SK-N-SH (cell line): Measurements from ENCODE around the gene SLC9A2. TPM values are rescaled to one million over a fixed set of nuclear protein-coding genes. Genes with fewer than 3 reads are reported as not detected.

Experiments used
- CTCF ChIA-PET: fragments of 300-600, 350-600 bp; formaldehyde crosslinking; extraction: SDS; loops from one replicate; lab custom pipeline; 2021; lab: Yijun Ruan, JAX
- POLR2A ChIA-PET: fragments of 350-600 bp; sonication (Branson Sonifier 250); formaldehyde crosslinking; extraction: SDS; loops from one replicate; lab custom pipeline; 2020; ENCODE audit warnings: antibody characterized with exemption, inconsistent platforms; lab: Yijun Ruan, JAX
- DNase-seq: peaks from one replicate; pipeline ENCODE4 v3.0.0; 2012
- H2AFZ ChIP-seq: fragments of 200-600 bp; sonication (generic); 2 replicates; pipeline ENCODE4 v1.8.1; 2016; ENCODE audit warnings: antibody characterized with exemption, mild to moderate bottlenecking, low read depth
- H3F3A ChIP-seq: fragments of 200-600 bp; sonication (generic); replicated peaks from 2 replicates; pipeline ENCODE3; 2016; ENCODE audit warnings: antibody characterized with exemption, mild to moderate bottlenecking; ENCODE audit not compliant: insufficient read depth
- H3K27ac ChIP-seq, 2 experiments: fragments of 200-500 bp in 1 of 2; fragments of 200-600 bp in 1 of 2; sonication (Bioruptor generic) in 1 of 2; sonication (generic), shearing (Covaris generic) in 1 of 2; 2 replicates each; pipeline versions ENCODE4 v1.5.1 to v1.6.1; 2014 to 2016; ENCODE audit warnings: low read depth in 2 of 2, inconsistent platforms in 1 of 2, low read length in 1 of 2, mild to moderate bottlenecking in 1 of 2, mixed read lengths in 1 of 2
- H3K27me3 ChIP-seq: fragments of 200-600 bp; sonication (generic), shearing (Covaris generic); 2 replicates; pipeline ENCODE4 v1.6.1; 2016; ENCODE audit warnings: mixed run types; ENCODE audit not compliant: insufficient read depth
- H3K36me3 ChIP-seq, 2 experiments: fragments of 200-500 bp in 1 of 2; fragments of 200-600 bp in 1 of 2; sonication (Bioruptor generic) in 1 of 2; sonication (generic) in 1 of 2; replicated peaks in 1 of 2; 2 replicates each; pipeline versions ENCODE3 to v1.5.1; 2014 to 2016; ENCODE audit warnings: low read length in 1 of 2, mild to moderate bottlenecking in 1 of 2; ENCODE audit not compliant: insufficient read depth in 2 of 2, control insufficient read depth in 1 of 2
- H3K4me1 ChIP-seq, 2 experiments: fragments of 200-500 bp in 1 of 2; fragments of 200-600 bp in 1 of 2; sonication (Bioruptor generic) in 1 of 2; sonication (generic), shearing (Covaris generic) in 1 of 2; 2 replicates each; pipeline versions ENCODE4 v1.5.1 to v1.6.1; 2014 to 2016; ENCODE audit warnings: low read depth in 1 of 2, low read length in 1 of 2, mixed run types in 1 of 2; ENCODE audit not compliant: insufficient read depth in 2 of 2, control insufficient read depth in 1 of 2
- H3K4me2 ChIP-seq: fragments of 200-600 bp; sonication (generic), shearing (Covaris generic); 2 replicates; pipeline ENCODE4 v1.6.1; 2017; ENCODE audit warnings: mixed run types
- H3K4me3 ChIP-seq, 2 experiments: fragments of 200-500 bp in 1 of 2; fragments of 200-600 bp in 1 of 2; sonication (Bioruptor generic) in 1 of 2; sonication (generic), shearing (Covaris generic) in 1 of 2; 2 replicates each; pipeline versions ENCODE4 v1.5.1 to v1.8.1; 2014 to 2016; ENCODE audit warnings: low read depth in 2 of 2, inconsistent platforms in 1 of 2, low read length in 1 of 2, mild to moderate bottlenecking in 1 of 2, mixed read lengths in 1 of 2, moderate library complexity in 1 of 2
- H3K79me2 ChIP-seq: fragments of 200-600 bp; sonication (generic); 2 replicates; pipeline ENCODE4 v1.8.1; 2017; ENCODE audit warnings: mild to moderate bottlenecking; ENCODE audit not compliant: insufficient read depth
- H3K9ac ChIP-seq: fragments of 200-600 bp; sonication (generic); 2 replicates; pipeline ENCODE4 v1.6.1; 2017; ENCODE audit warnings: mixed run types
- H3K9me2 ChIP-seq: fragments of 200-600 bp; sonication (generic); 2 replicates; pipeline ENCODE4 v1.6.1; 2017; ENCODE audit warnings: mixed run types
- H3K9me3 ChIP-seq: fragments of 200-600 bp; sonication (generic); 2 replicates; pipeline ENCODE4 v1.6.1; 2017; ENCODE audit warnings: mixed run types, mild to moderate bottlenecking, moderate library complexity
- H4K20me1 ChIP-seq: fragments of 200-600 bp; sonication (generic); 2 replicates; pipeline ENCODE4 v1.6.1; 2017; ENCODE audit warnings: mild to moderate bottlenecking, mixed run types; ENCODE audit not compliant: insufficient read depth
- CTCF ChIP-seq: fragments of 200-600 bp; sonication (generic); IDR thresholded peaks from 2 replicates; pipeline ENCODE4 v1.6.1; 2017; ENCODE audit warnings: antibody characterized with exemption, mild to moderate bottlenecking, moderate library complexity
- EZH2phosphoT487 ChIP-seq: fragments of 200-600 bp; sonication (generic); IDR thresholded peaks from 2 replicates; pipeline ENCODE4 v1.6.1; 2017; ENCODE audit warnings: low read depth, mixed run types, mild to moderate bottlenecking, antibody characterized with exemption, moderate library complexity, borderline replicate concordance
- GABPA ChIP-seq: IDR thresholded peaks from 2 replicates; pipeline ENCODE4 v1.4.0; 2012; ENCODE audit warnings: low read depth, mild to moderate bottlenecking
- GATA2 ChIP-seq: sonication (generic); formaldehyde crosslinking; IDR thresholded peaks from 2 replicates; pipeline ENCODE4 v1.5.0; 2020; ENCODE audit warnings: mild to moderate bottlenecking, missing genetic modification reagents
- MEF2A ChIP-seq: IDR thresholded peaks from 2 replicates; pipeline ENCODE4 v1.4.0; 2012; ENCODE audit warnings: low read depth, borderline replicate concordance
- MXI1 ChIP-seq: IDR thresholded peaks from 2 replicates; pipeline ENCODE4 v1.6.1; 2012; ENCODE audit warnings: mild to moderate bottlenecking, low read depth, low read length, improper control_type of control experiment
- NFIC ChIP-seq: IDR thresholded peaks from 2 replicates; pipeline ENCODE4 v1.4.0; 2012; ENCODE audit warnings: borderline replicate concordance
- NRF1 ChIP-seq: IDR thresholded peaks from 2 replicates; pipeline ENCODE4 v1.6.1; 2012; ENCODE audit warnings: low read depth, mild to moderate bottlenecking, low read length
- POLR2AphosphoS5 ChIP-seq: IDR thresholded peaks from 2 replicates; pipeline ENCODE4 v1.6.1; 2012; ENCODE audit warnings: low read depth, low read length
- REST ChIP-seq: IDR thresholded peaks from 2 replicates; pipeline ENCODE4 v1.6.1; 2012; ENCODE audit warnings: mild to moderate bottlenecking, low read depth, low read length, moderate library complexity
- RXRA ChIP-seq: IDR thresholded peaks from 2 replicates; pipeline ENCODE4 v1.4.0; 2012; ENCODE audit warnings: low read depth, mild to moderate bottlenecking, borderline replicate concordance
- TCF12 ChIP-seq: IDR thresholded peaks from 2 replicates; pipeline ENCODE4 v1.4.0; 2012
- TEAD4 ChIP-seq: IDR thresholded peaks from 2 replicates; pipeline ENCODE4 v1.4.0; 2012; ENCODE audit warnings: mild to moderate bottlenecking, borderline replicate concordance; ENCODE audit not compliant: insufficient read depth
- WGBS: methylation state at CpG from one replicate; pipeline ENCODE4 v1.1.6; 2017; ENCODE audit warnings: low lambda C conversion rate; 5-methylcytosine and 5-hydroxymethylcytosine counted together
- polyA plus RNA-seq, 3 experiments: library from polyadenylated mRNA; depleted of rRNA; stranded (reverse); fragments of >200 nt; gene quantifications; 2 replicates each; pipeline ENCODE4 v1.2.3, GENCODE V29; 2012
- TF ChIP-seq, protein P1 (sequence below): fragments of 150-350 bp; IDR thresholded peaks from 2 replicates; pipeline ENCODE4 v1.6.1; 2016; ENCODE audit warnings: mild to moderate bottlenecking, low read depth, low read length

Gene SLC9A2
- polyA plus RNA-seq, 1 of the 3 experiments (the other 2 are of a cell fraction): not detected

- CTCF ChIA-PET: interaction anchor here (1.6 kb wide), 1 partner anchor 9 kb away, joined by 3 read pairs; no protein-coding TSS in a partner anchor
- peaks cover 3% of the 10 kb centered on the region; the same call in 1 of the 2 replicates for H3K27me3 ChIP-seq
Observed at GRCh38 chr2:102634831-102635241, 15.5 kb downstream of the SLC9A2 start.

DNA sequence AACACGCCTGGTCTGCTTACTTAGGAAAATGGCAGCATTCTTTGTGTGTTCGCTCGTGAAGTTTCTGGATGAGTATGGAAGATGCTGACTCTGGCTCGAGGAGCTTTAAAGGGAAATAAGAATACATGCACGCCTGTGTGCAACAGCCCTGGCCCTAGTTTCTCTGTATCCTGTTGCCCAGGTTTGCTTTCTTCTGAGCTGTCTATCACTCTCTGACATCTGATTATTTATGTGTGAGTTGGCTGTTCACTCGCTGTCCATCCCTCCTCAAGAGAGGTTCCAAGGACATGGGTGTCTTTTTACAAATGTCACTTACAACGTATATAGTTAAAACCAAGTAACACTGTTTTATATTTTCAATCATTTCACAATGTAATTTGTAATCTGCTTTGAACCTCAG, 16.0 kb downstream of the SLC9A2 start:
- 8% methylated on average over 7 of the region's 7 CpGs for WGBS
- no peak overlapping the region for H3K27ac ChIP-seq
- DNase-seq: no peak
- TF ChIP-seq RXRA (no peak), CTCF (no peak), TEAD4 (no peak), EZH2phosphoT487 (no peak), NRF1 (no peak), TCF12 (no peak), REST (no peak), GATA2 (no peak), MXI1 (no peak)
- TF ChIP-seq, protein P1, sequence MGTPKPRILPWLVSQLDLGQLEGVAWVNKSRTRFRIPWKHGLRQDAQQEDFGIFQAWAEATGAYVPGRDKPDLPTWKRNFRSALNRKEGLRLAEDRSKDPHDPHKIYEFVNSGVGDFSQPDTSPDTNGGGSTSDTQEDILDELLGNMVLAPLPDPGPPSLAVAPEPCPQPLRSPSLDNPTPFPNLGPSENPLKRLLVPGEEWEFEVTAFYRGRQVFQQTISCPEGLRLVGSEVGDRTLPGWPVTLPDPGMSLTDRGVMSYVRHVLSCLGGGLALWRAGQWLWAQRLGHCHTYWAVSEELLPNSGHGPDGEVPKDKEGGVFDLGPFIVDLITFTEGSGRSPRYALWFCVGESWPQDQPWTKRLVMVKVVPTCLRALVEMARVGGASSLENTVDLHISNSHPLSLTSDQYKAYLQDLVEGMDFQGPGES: no peak
- TF ChIP-seq, all 33 proteins: peak for 0
- POLR2A ChIA-PET: no interaction called here
- no peaks in the 10 kb centered on the region for H3K79me2 ChIP-seq
- H3K9me2 ChIP-seq: no peaks in the 10 kb centered on the region
- no peak overlapping the region; a peak in 1 of 4 replicates for H3K4me3 ChIP-seq
- no peak overlapping the region for H3K9ac ChIP-seq
- H3K4me1 ChIP-seq: no peaks in the 10 kb centered on the region
- no peak overlapping the region for H2AFZ ChIP-seq
- no peaks in the 10 kb centered on the region for H3F3A ChIP-seq
- CTCF ChIA-PET: interaction anchor here (1.4 to 1.6 kb wide), 2 partner anchors 9 to 20 kb away, joined by 3 to 6 read pairs; no protein-coding TSS in a partner anchor
- 0 out of 2 replicates have a peak overlapping the region, but pooled peaks have one; percentile 4 for H3K4me2 ChIP-seq
- H3K27me3 ChIP-seq: peaks cover 3% of the 10 kb centered on the region; the same call in 1 of the 2 replicates
- H4K20me1 ChIP-seq: no peaks in the 10 kb centered on the region
- no peaks in the 10 kb centered on the region for H3K36me3 ChIP-seq
- no peaks in the 10 kb centered on the region for H3K9me3 ChIP-seq

More at GRCh38 chr2:102634831-102635241, 15.5 kb downstream of the SLC9A2 start:
- Histone ChIP-seq H3K9me3 (no peaks in the 10 kb centered on the region), H2AFZ (no peak overlapping the region; the same call in 1 of the 2 replicates), H3K27ac (no peak overlapping the region), H4K20me1 (no peaks in the 10 kb centered on the region), H3K4me1 (no peaks in the 10 kb centered on the region), H3K4me3 (no peak overlapping the region; a peak in 1 of 4 replicates), H3K4me2 (0 out of 2 replicates have a peak overlapping the region, but pooled peaks have one; percentile 4), H3K36me3 (no peaks in the 10 kb centered on the region), H3K9me2 (no peaks in the 10 kb centered on the region), H3F3A (no peaks in the 10 kb centered on the region), H3K79me2 (no peaks in the 10 kb centered on the region), H3K9ac (no peak overlapping the region)
- DNase-seq: no peak
- TF ChIP-seq MEF2A (no peak), TCF12 (no peak), NFIC (no peak), RXRA (no peak), POLR2AphosphoS5 (no peak), NRF1 (no peak), TEAD4 (no peak), GABPA (no peak)
- POLR2A ChIA-PET: no interaction called here
- WGBS: 18% methylated on average over 6 of the region's 6 CpGs
